Endometrial microvascular endothelial cells (primary cell): ENCODE measurements around the gene GNAI3. TPM values are rescaled to one million over a fixed set of nuclear protein-coding genes. Genes with fewer than 3 reads are reported as not detected.

Source experiments
- in situ Hi-C: cut with HindIII; loops from 2 replicates; pipeline ENCODE4 v1.10.0; 2017; ENCODE audit warnings: low sequenced_read_pairs, low pct_unique_long_range_greater_than_20kb; ENCODE audit errors: inconsistent ontology term
- total RNA-seq: library from RNA; depleted of rRNA; stranded (reverse); fragments of >200 nt; gene quantifications from one replicate; pipeline ENCODE4 v1.2.3, GENCODE V29; 2015; ENCODE audit errors: inconsistent ontology term

Gene GNAI3
- total RNA-seq, 1 donor from 2014 or later = 15.3 TPM

GRCh38 chr1:109618661-109619575 is 70.5 kb downstream of the GNAI3 start:
- in situ Hi-C loops = no loop called here

GRCh38 chr1:109619576-109620400 is 71.4 kb downstream of the GNAI3 start, which contains the start of the genes AMPD2 and GNAT2:
TSS of gene AMPD2 (plus strand) at chr1:109619837. CDS start at chr1:109621176, 1,339 bp downstream.
TSS of gene GNAT2 (minus strand) at chr1:109619616. CDS start at chr1:109612870, 6,746 bp downstream.
- in situ Hi-C loops = no loop called here

DNA sequence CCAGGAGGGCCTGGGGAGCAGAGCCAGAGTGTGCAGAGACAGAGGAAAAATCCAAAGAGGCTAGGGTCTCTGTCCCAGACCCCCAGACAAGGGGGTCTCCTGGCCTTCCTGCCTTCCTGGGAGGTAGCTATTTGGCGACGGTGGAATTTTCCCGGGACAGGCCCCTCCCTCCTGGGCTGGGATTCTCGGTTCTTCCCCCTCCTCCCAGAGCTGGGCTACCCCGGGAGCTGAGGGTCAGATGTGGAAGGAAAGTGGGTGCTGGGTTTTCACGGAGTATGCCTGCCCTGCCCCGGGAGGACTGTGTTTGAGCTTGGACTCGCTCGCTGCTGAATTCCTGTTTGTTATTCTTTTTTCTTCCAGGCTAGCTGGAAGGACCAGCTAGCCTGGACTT is 72.0 kb downstream of the GNAI3 start:
- in situ Hi-C loops = no loop called here

- in situ Hi-C loops = no loop called here
These were observed 72.4 kb downstream of the GNAI3 start for GRCh38 chr1:109620841-109621286.

- in situ Hi-C loops = no loop called here
These were observed 73.1 kb downstream of the GNAI3 start for GRCh38 chr1:109621379-109622136.

DNA sequence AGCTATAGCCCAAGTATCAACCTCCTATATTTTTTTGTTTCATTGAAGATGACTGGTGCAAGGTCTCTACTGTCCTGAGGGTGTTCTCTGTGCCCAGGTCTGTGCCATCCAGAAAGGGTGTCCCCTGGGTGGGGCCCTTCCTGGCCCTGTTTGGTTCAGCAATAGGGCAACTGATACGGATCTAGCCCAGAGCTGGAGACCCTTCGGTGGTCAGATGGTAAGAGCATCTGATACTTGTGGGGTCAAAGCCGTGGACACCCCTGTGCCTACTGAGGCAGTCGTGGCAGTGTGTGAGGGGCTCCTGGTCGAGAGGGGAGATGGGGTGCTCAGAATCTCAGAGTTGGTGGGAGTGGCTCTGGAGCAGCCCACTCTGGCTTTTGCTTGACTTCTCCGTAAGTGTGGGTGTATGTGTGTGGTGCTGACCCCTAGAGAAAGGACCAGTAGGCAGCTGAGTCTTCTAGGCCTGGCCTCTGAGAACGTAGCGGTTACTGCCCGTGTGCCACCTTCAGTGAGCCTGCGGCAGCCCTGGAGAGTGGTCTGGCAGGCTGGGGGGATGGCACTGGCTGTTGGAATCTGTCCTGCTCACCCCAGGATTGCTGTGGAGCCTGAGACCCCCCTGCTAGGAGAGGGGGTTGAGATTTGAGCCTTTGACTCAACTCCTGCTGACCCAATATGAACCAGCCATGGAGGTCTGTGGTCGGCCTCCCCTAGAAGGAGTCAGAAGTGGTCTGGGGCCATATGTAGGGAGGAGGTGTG is 73.9 kb downstream of the GNAI3 start:
- in situ Hi-C loops = no loop called here

GRCh38 chr1:109622895-109623294 is 74.5 kb downstream of the GNAI3 start:
- in situ Hi-C loops = no loop called here

- in situ Hi-C loops = no loop called here
These were observed 75.3 kb downstream of the GNAI3 start for GRCh38 chr1:109623601-109624161.

- in situ Hi-C loops = no loop called here
These were observed 76.0 kb downstream of the GNAI3 start for GRCh38 chr1:109624201-109625010.

GRCh38 chr1:109625176-109625575 is 76.8 kb downstream of the GNAI3 start:
- in situ Hi-C loops = no loop called here

GRCh38 chr1:109625601-109626560 is 77.5 kb downstream of the GNAI3 start:
- in situ Hi-C loops = no loop called here

DNA sequence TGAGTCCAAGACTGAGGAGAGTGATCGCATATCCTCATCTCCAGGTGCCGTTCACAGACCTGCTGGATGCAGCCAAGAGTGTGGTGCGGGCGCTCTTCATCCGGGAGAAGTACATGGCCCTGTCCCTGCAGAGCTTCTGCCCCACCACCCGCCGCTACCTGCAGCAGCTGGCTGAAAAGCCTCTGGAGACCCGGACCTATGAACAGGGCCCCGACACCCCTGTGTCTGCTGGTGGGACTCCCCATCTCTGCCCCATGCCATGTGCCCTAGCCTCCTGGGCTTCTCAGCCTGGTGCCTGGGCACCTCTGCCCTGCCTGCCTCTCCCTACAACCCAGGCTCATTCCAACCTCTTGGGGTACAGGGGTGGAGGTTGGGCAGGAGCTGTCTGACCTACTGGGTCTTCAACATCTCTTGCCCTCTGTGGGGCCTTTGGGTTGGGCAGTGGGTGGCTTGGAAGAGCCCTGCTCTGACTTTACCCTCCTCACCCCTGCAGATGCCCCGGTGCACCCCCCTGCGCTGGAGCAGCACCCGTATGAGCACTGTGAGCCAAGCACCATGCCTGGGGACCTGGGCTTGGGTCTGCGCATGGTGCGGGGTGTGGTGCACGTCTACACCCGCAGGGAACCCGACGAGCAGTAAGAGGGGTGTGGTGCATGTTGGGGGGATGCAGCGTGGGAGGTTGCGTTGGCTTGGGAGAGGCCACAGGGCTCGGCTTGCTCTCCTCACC is 78.4 kb downstream of the GNAI3 start:
- in situ Hi-C loops = no loop called here

- in situ Hi-C loops = no loop called here
These were observed 79.4 kb downstream of the GNAI3 start for GRCh38 chr1:109627692-109628399.

- in situ Hi-C loops = no loop called here
These were observed 80.3 kb downstream of the GNAI3 start for GRCh38 chr1:109628540-109629321.
